ENCODE measurements around the gene SLC22A7.

DNA sequence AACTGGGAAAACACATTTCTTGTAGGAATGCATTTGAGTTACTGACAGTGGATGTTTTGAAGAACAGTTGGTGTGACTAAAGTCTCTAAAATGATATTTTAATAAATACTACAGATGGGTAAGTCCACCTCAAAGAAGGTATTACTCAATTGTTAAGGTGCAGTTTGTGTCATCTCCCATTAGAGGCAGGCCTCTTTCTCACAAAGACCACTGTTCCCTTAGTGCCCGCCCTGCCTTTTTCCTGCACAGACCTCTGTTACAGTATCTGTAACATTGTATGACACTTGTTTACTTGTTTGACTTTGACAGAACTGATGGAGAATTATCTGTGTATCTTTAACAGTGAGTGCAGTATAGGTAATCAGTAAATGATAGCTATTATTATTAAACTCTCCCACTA is 15.8 kb downstream of the SLC22A7 start:
- TF ChIP-seq CTCF (IDR thresholded peaks at IDR 0.05) (no peak), POLR2A (IDR thresholded peaks at IDR 0.05) (no peak), POLR2AphosphoS5 (IDR thresholded peaks at IDR 0.05) (no peak)
